HCT116 (cell line): ENCODE results near the gene AZIN2. TPM values are rescaled to one million over a fixed set of nuclear protein-coding genes. Genes with fewer than 3 reads are reported as not detected.

Experiments
- ATAC-seq: fragments of 200-7000 bp; cut with Tn5 transposase; 2 replicates; pipeline ENCODE4 v1.9.1; 2020; ENCODE audit warnings: mild to moderate bottlenecking, moderate library complexity
- BruUV-seq: library from RNA; stranded (reverse); fragments of 400-500 nt; replicated peaks from 2 replicates; lab custom pipeline; 2021; lab: Mats Ljungman, UMichigan
- CTCF ChIA-PET: fragments of 300-600 bp; sonication (Branson Sonifier 250); formaldehyde crosslinking; loops from one replicate; lab custom pipeline; 2021; ENCODE audit warnings: antibody characterized with exemption; lab: Charles Lee
- POLR2A ChIA-PET: fragments of 300-600, 350-600 bp; sonication (Branson Sonifier 250); formaldehyde crosslinking; loops from one replicate; lab custom pipeline; 2021; ENCODE audit warnings: antibody characterized with exemption; lab: Charles Lee
- RAD21 ChIA-PET, 2 experiments: fragments of 300-600 bp; sonication (Branson Sonifier 250); formaldehyde crosslinking; loops; one replicate each; lab custom pipeline; 2023; ENCODE audit warnings: low total read pairs in 2 of 2; ENCODE audit not compliant: uncharacterized antibody in 2 of 2, unreplicated experiment in 2 of 2, low non-redundant PET in 1 of 2; lab: Charles Lee
- DNase-seq: peaks from one replicate; pipeline ENCODE4 v3.0.0-alpha.2; 2010; ENCODE audit warnings: low read depth, low spot score
- H2AFZ ChIP-seq: fragments of 200-600 bp; shearing (Covaris generic), sonication (generic); 2 replicates; pipeline ENCODE4 v1.6.1; 2017; ENCODE audit warnings: low read depth, mixed run types, mixed read lengths, antibody characterized with exemption, low read length; ENCODE audit not compliant: poor library complexity, severe bottlenecking
- H3K27ac ChIP-seq: 2 replicates; pipeline ENCODE4 v1.5.1; 2012; ENCODE audit warnings: low read depth, low read length
- H3K27me3 ChIP-seq: fragments of 200-600 bp; sonication (generic); 2 replicates; pipeline ENCODE4 v1.6.1; 2016; ENCODE audit warnings: mixed run types, low read length, mixed read lengths; ENCODE audit not compliant: insufficient read depth
- H3K36me3 ChIP-seq, 2 experiments: fragments of 200-500 bp in 1 of 2; fragments of 200-600 bp in 1 of 2; sonication (Bioruptor generic) in 1 of 2; sonication (generic) in 1 of 2; 2 replicates each; pipeline versions ENCODE4 v1.5.1 to v1.6.1; 2014 to 2016; ENCODE audit warnings: low read length in 2 of 2, inconsistent platforms in 1 of 2, mixed read lengths in 1 of 2, mixed run types in 1 of 2; ENCODE audit not compliant: insufficient read depth in 2 of 2, control insufficient read depth in 1 of 2
- H3K4me1 ChIP-seq, 2 experiments: fragments of 200-600 bp in 1 of 2; sonication (generic) in 1 of 2; 2 replicates each; pipeline versions ENCODE4 v1.5.1 to v1.6.1; 2012 to 2017; ENCODE audit warnings: low read length in 2 of 2, inconsistent platforms in 1 of 2, mild to moderate bottlenecking in 1 of 2, mixed read lengths in 1 of 2, mixed run types in 1 of 2, moderate library complexity in 1 of 2; ENCODE audit not compliant: insufficient read depth in 2 of 2, control insufficient read depth in 1 of 2
- H3K4me2 ChIP-seq: fragments of 200-600 bp; sonication (generic); 2 replicates; pipeline ENCODE4 v1.6.1; 2017; ENCODE audit warnings: mixed run types, low read length, mixed read lengths
- H3K4me3 ChIP-seq, 2 experiments: fragments of 200-600 bp in 1 of 2; sonication (generic) in 1 of 2; replicated peaks in 1 of 2; 2 replicates each; pipeline ENCODE4 v1.5.1; 2011 to 2016; ENCODE audit warnings: low read length in 2 of 2, control low read depth in 1 of 2, low read depth in 1 of 2, mild to moderate bottlenecking in 1 of 2, mixed read lengths in 1 of 2, mixed run types in 1 of 2
- H3K79me2 ChIP-seq: fragments of 200-600 bp; sonication (generic); 2 replicates; pipeline ENCODE4 v1.6.1; 2017; ENCODE audit warnings: mild to moderate bottlenecking, mixed run types, low read length, moderate library complexity, mixed read lengths; ENCODE audit not compliant: insufficient read depth
- H3K9ac ChIP-seq: fragments of 200-600 bp; sonication (generic); 2 replicates; pipeline ENCODE4 v1.6.1; 2016; ENCODE audit warnings: low read length, mixed read lengths
- H3K9me2 ChIP-seq: fragments of 200-600 bp; sonication (generic), shearing (Covaris generic); 2 replicates; pipeline ENCODE4 v1.6.1; 2017; ENCODE audit warnings: mixed run types, mild to moderate bottlenecking, moderate library complexity; ENCODE audit not compliant: insufficient read depth
- H3K9me3 ChIP-seq, 2 experiments: fragments of 200-500 bp in 1 of 2; fragments of 200-600 bp in 1 of 2; sonication (Bioruptor generic) in 1 of 2; sonication (generic) in 1 of 2; 2 replicates each; pipeline ENCODE4 v1.6.1; 2014 to 2017; ENCODE audit warnings: low read length in 2 of 2, mixed read lengths in 2 of 2, inconsistent platforms in 1 of 2, low read depth in 1 of 2, mild to moderate bottlenecking in 1 of 2, mixed run types in 1 of 2, moderate library complexity in 1 of 2; ENCODE audit not compliant: control insufficient read depth in 1 of 2, insufficient read depth in 1 of 2
- H4K20me1 ChIP-seq: fragments of 200-600 bp; sonication (generic), shearing (Covaris generic); 2 replicates; pipeline ENCODE4 v1.6.1; 2017; ENCODE audit warnings: mixed run types, mild to moderate bottlenecking, moderate library complexity; ENCODE audit not compliant: insufficient read depth
- CEBPB ChIP-seq: IDR thresholded peaks from 2 replicates; pipeline ENCODE4 v1.6.1; 2012; ENCODE audit warnings: low read depth
- CTCF ChIP-seq, 3 experiments: fragments of 200-600 bp in 1 of 3; sonication (generic) in 1 of 3; IDR thresholded peaks in 2 of 3; conservative IDR thresholded peaks in 1 of 3; 2 replicates each; pipeline ENCODE4 v1.5.1; 2012 to 2017; ENCODE audit warnings: low read depth in 2 of 3, low read length in 2 of 3, antibody characterized with exemption in 1 of 3, borderline replicate concordance in 1 of 3, control low read depth in 1 of 3, mild to moderate bottlenecking in 1 of 3, mixed read lengths in 1 of 3, mixed run types in 1 of 3, moderate library complexity in 1 of 3; ENCODE audit not compliant: insufficient read depth in 1 of 3
- EZH2phosphoT487 ChIP-seq: fragments of 200-600 bp; IDR thresholded peaks from 2 replicates; pipeline ENCODE4 v1.6.1; 2018; ENCODE audit warnings: antibody characterized with exemption, borderline replicate concordance
- REST ChIP-seq: IDR thresholded peaks from 2 replicates; pipeline ENCODE4 v1.6.1; 2012; ENCODE audit warnings: low read depth
- SIN3A ChIP-seq: IDR thresholded peaks from 2 replicates; pipeline ENCODE4 v1.6.1; 2012; ENCODE audit warnings: low read depth
- intact Hi-C: fragments of 100-400 bp; cut with micrococcal nuclease; formaldehyde crosslinking; loops from 2 replicates; pipeline ENCODE4 v1.10.0; 2022
- total RNA-seq: library from RNA; stranded (reverse); gene quantifications from one replicate; pipeline ENCODE4 v1.2.1, GENCODE V29; 2021; ENCODE audit not compliant: unreplicated experiment

AZIN2 gene
- total RNA-seq, 1 experiment from 2014 or later: 7.8 TPM

DNA sequence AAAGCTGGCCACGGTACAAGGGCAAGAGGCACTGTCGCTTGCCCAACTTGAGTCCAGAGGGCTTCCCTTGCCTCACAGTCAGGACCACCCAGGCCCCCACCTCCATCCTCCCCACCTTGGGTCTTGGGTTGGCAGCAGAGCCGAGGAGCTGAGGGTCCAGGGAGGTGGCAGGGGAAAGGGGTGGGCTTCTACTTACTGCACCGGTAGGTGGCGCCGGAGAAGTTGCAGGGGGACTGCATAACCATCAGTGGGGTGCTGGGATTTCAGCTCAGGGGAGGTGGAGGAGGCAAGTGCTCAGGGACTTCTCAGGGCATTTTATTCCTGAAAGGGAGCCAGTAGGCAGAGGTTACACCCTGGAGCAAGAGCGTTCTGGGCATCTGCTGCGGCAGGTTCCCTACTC, 56.8 kb downstream of the AZIN2 start:
- RAD21 ChIA-PET: no interaction called here
- no peaks in the 10 kb centered on the region for H4K20me1 ChIP-seq
- no peaks in the 10 kb centered on the region for H3K9me2 ChIP-seq
- H3K4me2 ChIP-seq: no peak overlapping the region
- no peak overlapping the region for H3K4me3 ChIP-seq
- BruUV-seq: no TSS peak
- POLR2A ChIA-PET: interaction anchor here (2.2 kb wide), 1 partner anchor 10 kb away, joined by 7 read pairs; no protein-coding TSS in a partner anchor
- CTCF ChIA-PET: interaction anchor here (2.0 kb wide), 1 partner anchor 11 kb away, joined by 5 read pairs; no protein-coding TSS in a partner anchor
- H2AFZ ChIP-seq: no peak overlapping the region
- H3K27me3 ChIP-seq: no peaks in the 10 kb centered on the region
- H3K4me1 ChIP-seq: no peaks in the 10 kb centered on the region
- intact Hi-C loops: no loop called here
- no peaks in the 10 kb centered on the region for H3K9me3 ChIP-seq
- H3K9ac ChIP-seq: no peak overlapping the region
- no peak overlapping the region for H3K27ac ChIP-seq
- no peak for TF ChIP-seq SIN3A
- peak in 2 of 3 experiments; percentile 40 to 41; a peak in 4 of 6 replicates for TF ChIP-seq CTCF (IDR thresholded peaks at IDR 0.05 in 2 of 3, conservative IDR thresholded peaks at IDR 0.05 in 1 of 3; ENCODE audit: borderline replicate concordance in 1 of 3, insufficient read depth in 1 of 3, low read depth in 2 of 3, low read length in 2 of 3)
- no peaks in the 10 kb centered on the region for H3K79me2 ChIP-seq
- ATAC-seq (peak; percentile 54), DNase-seq (no peak)
- H3K36me3 ChIP-seq: no peaks in the 10 kb centered on the region

DNA sequence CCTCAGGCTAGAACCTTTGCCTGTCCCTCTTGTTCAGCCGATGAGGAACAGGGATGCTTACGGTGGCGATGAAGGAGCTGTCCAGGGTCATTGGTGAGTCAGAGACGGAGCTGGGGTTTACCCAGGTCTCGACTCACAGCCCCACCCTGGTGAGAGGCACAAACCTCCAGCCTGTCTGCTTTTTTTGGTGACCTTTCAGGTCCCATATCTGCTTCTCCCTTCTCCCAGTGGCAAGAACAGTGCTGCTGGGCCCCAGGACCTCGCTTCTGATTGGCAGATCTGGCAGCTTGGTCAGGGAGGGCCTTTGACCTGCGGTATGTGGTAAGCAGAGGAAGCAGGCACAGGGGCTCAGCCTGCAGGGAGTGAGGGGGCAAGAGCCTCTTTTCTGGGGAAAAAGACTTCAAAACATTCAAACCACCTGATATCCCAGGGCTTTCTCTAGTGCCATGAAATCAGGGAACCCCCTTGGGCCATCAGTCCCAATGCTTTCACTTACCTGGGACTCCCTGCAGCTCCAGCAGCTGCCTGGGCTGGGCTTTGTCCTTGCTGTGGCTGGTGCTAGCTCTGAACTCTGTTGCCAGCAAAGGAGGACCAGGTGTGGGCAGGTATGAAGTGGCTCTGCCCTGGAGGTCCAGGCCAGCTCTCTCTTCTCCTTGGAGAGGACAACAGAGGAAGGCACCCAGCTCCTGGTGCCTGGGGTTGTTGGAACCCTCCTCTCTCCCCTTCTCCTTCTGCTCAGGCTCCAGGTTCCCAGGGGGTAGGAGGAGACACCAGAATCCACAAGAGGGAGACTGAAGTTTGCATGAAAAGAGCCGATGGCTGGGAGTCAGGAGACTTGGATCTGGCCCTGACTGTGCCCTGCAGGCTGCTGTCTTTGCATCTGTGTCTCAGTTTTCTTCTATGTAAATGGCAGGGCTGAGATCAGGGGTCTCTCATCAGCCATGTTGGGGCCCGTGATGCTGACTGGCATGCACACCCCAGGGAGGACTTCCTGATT, 59.5 kb downstream of the AZIN2 start:
- no peaks in the 10 kb centered on the region for H3K4me1 ChIP-seq
- H3K9me2 ChIP-seq: no peaks in the 10 kb centered on the region
- POLR2A ChIA-PET: interaction anchor here (0.9 kb wide), 1 partner anchor 13 kb away, joined by 3 read pairs; no protein-coding TSS in a partner anchor
- ATAC-seq (no peak; the same call in 1 of the 2 replicates), DNase-seq (no peak)
- no peaks in the 10 kb centered on the region for H3K27me3 ChIP-seq
- no peak overlapping the region for H3K27ac ChIP-seq
- H2AFZ ChIP-seq: no peak overlapping the region
- BruUV-seq: no TSS peak
- no peaks in the 10 kb centered on the region for H3K36me3 ChIP-seq
- no peaks in the 10 kb centered on the region for H4K20me1 ChIP-seq
- no peaks in the 10 kb centered on the region for H3K79me2 ChIP-seq
- RAD21 ChIA-PET: no interaction called here
- intact Hi-C loops: no loop called here
- no peak overlapping the region for H3K4me3 ChIP-seq
- no peak overlapping the region for H3K9ac ChIP-seq
- H3K4me2 ChIP-seq: no peak overlapping the region; the same call in 1 of the 2 replicates
- H3K9me3 ChIP-seq: no peaks in the 10 kb centered on the region
- TF ChIP-seq EZH2phosphoT487: no peak
- TF ChIP-seq CEBPB: no peak
- TF ChIP-seq SIN3A: no peak
- peak; percentile 26; the same call in 1 of the 2 replicates for TF ChIP-seq REST
- CTCF ChIA-PET: interaction anchor here (1.9 kb wide), 1 partner anchor 13 kb away, joined by 9 read pairs; no protein-coding TSS in a partner anchor
